ENCODE results near the gene CLTB.
A peak's percentile ranks its signal among the peaks of the same experiment; 100 is the strongest.

The CLTB gene

DNA sequence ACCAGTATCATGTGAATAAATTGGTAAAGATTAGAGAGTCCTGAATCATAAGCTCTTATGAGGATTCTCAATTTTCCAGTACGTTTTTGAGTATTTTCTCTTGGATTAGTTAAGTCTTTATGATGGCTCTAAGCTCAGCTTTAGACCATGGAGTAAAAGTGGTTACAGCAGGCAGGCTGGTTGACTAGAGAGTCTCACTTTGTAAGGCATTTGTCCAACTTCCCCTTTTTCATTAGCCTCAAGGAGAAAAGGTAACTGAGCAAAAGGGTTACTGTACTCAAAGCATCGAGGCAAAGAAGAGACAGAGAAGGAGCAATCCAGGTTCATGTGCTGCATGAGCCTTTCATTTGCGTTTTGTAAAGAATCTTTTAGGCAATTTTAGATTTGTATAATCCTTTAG is 36.5 kb downstream of the CLTB start:
- no peak for DNase-seq

DNA sequence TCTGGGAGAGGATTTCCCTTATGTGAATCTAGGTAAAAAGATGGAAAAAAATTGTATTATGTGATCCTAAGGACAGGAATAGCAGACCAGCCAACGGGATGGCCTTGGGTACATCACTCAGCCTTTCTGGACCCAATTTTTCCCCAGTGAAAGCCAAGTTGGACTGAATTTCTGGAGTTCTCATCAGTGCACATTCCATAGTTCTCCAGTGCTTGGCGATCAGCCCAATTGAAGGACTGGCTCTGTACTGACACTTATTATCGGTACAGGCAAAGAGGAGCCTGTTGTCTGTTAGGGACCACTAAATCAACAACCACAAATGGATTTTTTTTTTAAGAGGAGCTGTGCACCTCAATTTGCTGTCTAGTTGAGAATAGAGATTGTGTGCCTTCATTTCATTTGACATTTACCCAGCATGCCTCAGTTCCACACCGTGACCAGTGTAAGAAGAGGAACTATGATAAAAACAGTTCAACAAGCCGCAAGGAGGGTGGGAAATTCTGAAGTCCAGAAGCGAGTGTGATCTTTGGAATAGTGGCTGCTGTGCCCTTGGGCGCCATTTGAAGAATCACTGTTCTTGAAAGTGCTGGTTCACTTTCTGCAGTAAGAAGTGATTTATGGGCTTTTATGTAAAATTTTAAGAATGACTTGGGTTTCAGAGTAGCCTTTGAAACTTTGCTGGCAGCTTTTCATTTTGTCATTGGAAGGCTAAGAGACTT is 43.1 kb downstream of the CLTB start:
- DNase-seq: no peak

DNA sequence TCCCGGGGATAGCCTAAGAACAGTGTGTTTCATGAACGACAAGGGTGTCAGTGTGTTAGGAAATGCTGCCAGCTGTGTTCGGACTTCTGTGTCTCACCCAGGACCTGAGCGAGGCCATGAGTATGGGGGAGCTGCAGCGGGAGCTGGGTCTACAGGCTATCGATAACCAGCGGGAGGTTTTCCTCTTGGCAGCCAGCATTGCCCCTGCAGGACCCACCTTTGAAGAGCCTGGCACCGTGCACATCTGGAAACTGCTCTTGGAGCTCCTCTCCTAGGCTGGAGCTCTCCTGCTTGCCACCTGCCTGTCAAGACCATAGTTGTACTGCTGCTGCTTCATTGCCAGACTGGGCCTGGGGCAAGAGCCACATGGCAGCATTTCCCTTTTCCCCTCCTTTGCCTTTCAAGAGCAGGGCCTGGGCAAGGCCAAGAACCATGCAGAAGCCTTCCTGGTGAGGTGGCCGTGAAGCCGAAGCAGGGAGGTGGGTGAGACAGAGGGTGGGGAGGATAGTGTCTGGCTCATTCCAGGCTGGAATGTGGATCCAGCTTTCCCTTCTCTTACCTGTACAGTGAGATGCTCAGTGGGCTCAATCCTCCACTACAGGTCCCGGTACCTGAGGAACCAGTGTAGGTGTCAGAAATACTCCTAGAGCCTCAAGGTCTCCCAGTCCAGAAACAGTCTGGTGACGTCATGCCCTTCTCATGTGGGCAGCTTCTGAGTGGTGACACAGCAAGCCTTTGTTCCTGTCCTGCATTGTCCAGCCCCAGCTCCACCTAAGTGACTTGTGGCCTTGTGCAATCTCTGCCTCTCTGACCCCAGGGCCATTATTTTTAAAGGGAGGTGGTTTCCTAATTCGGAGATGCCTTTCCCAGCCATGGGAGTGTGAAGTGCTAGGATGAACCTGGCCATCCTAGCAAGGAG is 44.5 kb downstream of the CLTB start:
- DNase-seq: no peak

DNA sequence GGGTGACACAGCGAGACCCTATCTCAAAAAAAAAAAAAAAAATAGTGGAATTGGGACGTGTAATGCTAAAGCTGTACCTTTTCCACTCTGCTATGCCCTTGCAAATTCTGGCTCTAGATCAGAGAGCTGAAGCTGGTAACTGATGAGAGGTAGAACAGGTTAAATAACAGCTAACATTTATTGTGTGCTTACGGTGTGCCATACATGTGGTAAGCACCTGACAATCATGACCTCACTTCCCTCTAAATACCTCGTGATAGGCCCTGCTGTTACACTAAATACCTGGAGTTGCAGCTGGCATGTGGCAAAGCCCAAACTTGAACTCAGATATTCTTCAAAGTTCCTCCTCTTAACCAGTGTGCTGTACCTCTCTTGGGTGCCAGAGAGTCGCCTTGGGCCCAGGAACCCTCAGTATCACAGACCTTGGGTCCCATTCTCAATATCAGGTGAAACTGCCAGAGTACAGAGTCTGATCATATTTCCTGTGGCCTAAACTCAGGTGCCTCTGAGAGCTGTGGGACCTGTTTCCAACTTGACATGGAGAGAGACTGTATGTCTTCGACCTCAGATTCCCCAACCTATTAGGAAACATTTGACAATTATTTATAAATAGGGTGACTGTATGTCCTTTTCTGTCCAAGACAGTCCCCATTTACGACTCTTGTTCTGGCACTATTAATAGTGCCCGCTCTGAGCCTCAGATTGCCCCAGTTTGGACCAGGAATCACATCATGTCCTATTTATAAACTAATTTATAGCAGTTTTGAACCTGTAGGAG is 46.2 kb downstream of the CLTB start:
- DNase-seq: no peak

DNA sequence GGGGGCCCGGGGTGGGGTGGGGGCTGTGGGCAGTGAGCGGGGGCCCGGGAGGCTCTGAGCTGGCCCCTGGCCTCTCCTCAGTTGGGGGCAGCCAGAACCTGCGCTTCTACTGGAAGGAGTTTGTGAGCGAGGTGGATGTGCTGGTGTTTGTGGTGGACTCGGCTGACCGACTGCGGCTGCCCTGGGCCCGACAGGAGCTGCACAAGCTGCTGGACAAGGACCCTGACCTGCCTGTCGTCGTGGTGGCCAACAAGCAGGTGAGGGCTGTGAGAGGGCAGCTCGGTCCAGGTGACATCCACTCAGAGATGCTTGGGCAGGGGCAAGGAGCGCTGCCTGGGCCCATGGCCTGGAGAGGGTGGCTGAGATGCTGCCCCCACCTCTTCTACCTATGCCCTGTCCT is 47.6 kb downstream of the CLTB start:
- DNase-seq: no peak

DNA sequence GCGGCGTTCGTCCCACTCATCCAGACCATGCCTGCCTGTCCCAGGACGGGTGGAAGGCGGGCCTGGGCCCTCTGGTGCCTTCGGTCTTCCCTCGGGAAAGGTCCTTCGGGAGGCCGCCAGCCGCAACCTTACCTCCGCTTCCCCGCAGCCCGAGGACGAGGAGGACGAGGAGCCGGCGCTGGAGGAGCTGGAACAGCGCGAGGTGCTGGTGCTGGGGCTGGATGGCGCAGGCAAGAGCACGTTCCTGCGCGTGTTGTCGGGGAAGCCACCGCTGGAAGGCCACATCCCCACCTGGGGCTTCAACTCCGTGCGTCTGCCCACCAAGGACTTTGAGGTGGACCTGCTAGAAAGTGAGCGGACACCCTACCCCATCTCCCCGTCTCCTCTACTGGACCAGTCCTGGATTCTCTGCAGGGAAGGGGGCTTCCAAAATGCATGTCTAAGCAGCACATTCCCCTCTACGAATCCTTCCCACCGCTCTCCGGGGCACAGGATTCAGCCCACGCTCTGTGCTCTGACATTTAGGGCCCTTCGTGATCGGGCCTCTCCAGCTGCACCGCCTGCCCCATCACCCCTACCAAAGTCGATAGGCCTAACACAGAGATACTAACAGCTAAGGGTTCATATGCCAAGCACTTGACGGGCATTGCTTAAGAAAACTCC is 50.0 kb downstream of the CLTB start:
- DNase-seq: no peak

DNA sequence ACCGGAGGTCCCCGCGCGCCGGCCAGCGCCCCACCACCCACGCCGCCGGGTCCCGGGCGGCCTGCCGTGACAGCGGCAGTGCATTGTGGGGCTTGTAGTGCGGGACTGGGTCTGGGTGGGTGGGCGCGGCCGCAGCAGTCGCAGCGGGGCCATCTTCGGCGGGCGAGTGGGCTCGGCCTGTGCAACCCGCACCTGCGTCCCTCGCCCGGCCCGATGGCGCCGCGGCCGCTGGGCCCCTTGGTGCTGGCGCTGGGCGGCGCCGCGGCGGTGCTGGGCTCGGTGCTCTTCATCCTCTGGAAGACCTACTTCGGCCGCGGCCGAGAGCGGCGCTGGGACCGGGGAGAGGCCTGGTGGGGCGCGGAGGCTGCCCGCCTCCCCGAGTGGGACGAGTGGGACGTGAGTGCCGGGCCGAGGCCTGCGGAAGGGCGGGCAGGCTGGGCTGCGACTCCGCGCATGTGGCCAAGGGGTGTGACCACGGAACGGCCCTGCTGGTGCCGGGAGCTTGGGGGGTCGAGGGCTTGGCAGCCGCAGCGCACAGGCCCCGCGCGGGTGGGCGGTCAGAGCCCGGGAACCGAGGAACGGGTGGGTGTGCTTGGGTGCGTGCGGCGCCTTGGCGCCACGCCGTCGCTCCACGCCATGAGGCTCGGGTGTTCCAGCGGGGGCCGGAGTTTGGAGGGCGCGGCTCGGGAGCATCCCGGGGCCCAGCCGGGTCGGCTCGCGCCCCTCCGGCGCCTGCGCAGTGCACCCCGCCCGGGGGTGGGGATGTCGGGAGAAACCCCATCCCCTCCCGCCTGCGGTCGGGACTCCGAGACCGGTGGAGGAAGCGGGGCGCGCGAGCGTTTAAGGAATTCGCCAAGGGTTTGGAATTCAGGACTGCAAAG is 50.7 kb downstream of the CLTB start, which contains the start of gene ARL10:
Gene ARL10 (plus strand): TSS at position 137 of the 881 bp plus-strand sequence. CDS start 77 bp downstream, at position 214.
- no peak for DNase-seq

DNA sequence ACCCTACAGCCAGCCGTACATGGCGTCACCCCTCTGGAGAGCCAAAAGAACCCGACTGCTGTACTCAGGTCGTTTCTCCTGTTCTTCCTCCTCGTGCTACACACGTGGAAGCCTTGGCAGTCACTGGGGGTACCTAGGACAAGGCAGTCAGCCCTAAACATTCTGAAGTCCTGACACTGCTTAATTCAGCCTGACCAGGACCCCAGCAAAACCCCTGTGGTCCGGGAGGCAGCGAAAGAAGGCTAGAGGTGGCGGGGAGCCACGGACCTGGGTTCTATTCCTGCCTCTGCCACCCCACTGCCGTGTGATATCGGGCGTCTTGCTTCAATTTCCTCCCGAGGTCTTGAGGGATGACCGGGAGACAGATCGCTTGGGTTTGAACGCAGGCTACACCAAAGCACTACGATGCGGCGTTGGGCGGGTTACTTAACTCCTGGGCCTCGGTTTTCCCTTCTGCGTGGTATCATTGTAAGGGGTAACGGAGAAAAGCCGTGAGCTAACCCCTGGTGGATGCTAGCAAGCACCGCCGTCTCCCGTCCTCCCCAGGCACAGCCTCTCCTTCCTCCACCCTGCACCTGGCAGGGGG is 51.5 kb downstream of the CLTB start:
- DNase-seq: no peak

DNA sequence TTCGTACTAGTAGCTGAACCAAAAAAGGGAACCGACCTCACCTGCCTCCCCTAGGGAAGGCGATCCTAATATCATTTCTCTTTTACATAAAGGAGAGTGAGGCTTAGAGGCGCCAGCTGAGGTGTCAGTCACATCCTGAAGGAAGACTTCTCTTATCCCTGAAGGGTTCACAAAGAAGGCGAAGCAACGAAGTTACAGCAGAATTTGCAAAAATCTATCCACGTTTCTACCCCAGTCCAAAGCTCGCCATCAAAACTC is 54.2 kb downstream of the CLTB start:
- no peak for DNase-seq

DNA sequence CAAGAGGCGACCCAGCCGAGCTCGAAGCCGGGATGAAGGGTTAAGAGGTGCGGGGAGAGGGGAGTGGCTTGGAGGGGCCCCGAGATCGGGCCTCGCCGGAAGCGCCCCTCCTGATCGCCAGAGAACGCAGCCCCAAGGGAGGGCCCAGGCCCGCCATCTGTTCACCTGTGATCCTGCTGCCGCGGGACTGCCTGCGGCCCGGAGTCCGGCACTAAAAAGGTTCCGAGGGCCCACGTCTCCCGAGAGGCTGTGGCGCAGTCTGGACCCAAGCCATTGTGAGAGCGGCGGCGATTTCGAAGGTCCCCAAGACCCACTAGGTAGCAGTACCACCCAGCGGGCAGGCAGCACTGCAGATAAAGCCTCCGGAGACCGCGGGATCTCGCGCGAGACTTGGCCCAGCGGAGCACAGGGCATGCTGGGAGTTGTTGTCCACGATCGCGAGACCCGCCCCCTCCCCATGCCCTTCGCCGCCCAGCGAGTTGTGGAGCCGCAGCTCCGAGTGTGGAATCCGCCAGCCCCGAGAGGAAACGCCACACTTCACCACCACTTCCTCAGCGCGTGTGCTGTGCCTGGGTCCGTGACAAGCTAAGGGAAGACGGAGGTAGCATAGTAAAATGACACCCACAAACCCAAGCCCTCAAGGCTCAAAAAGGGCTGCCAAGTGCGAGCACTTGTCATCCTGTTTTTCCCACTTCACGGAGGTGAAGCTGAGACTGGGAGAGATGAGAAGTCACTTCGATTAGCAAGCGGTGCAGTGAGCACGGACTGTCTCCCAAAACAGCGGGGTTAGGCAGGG is 54.7 kb downstream of the CLTB start, which contains the start of gene KIAA1191:
Gene KIAA1191 (minus strand): TSS at position 328 of the 796 bp plus-strand sequence. CDS start 2,256 bp downstream, outside the sequence.
- peak; percentile 54 for DNase-seq

DNA sequence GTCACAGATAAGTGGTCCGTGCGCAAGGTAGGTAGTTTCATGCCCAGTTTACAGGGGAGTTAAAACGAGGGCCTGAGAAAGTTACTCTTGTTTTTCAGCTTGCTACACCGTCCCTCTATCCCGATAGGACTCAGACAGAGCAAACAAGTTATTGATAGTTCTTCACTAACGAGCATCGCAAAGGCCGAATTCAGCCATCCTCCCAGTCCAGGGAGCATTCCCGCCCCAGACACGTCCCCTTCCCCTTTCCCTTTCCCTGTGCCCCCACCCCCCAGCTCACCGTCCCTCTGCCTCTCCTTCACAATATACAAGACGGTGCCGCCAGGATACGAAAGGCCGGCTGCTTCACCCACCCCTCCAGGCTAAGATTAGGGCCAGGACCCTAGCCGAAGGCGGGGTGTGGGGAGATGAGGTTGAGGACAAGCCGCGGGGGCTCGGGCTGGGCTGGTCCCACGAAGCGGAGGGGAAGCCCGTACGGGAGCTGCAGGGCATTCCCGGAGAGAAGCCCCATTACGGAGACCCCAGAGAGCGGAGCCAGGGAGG is 55.4 kb downstream of the CLTB start:
- DNase-seq: no peak

DNA sequence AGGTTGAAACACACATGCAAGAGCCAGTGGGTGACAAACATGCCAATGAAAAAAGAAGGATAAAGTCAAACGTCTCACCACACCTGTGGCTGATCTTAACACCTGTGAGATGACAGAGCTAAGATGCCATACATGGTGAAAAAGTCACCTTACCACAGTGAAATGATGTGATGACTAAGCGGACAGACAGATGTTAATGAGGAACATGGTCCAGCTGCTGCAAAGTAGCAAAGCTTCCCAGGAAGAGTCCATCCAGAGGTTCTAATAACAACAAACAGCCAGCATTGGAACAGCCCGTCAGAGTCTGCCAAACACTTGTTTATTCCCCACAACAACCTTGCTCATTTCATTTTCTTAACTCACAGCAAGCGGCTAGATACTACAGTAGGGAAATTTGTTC is 56.7 kb downstream of the CLTB start:
- DNase-seq: no peak

DNA sequence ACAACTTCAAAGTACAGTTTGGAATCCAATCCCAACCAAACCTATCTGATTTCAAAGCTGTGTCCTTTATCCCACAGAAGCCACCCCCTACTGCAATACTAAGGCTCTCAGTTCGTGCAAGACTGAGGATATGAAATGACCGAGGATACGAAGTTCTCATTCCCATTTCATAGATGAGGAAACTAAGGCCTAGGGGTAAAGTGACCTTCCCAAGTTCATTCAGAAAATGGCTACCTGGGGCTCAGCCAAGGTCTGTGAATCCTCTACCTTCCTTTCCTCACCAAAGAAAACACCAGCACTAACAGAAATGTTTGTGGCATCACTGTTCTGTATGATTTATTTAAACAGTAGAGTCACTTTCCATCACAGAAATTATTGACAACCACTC is 60.2 kb downstream of the CLTB start:
- DNase-seq: no peak

DNA sequence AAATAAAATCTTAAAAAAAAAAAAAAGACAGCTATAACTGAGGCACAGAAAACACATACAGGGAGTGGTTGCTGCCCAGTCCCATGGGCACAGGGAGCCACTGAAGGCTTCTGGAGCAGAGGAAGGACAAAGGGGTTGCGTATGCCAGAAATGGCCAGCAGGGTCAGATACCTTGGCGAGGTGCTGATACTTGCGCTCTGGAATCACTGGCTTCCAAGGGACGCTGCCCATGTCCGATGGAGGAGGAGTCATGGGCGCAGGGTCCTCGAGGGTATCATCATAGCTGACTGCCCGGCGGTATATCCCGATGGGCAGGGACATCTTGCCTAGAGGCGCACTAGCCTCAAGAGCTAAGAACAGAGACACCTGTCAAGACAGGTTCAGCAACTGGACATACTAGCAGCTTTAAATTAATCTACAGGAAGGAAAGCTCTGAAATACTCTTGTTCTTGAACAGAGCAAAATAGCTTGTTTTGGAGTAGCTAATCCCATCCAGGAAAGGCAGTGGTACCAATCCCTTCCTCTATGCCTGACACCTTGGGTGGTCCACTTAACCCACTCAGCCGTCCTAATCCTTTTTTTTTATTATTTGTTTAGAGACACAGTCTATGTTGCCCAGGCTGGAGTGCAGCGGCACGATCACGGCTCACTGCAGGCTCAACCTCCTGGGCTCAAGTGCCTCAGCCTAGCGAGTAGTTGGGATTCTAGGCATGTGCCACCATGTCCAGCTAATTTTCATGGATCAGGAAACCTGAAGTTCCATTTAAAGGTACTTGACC is 60.8 kb downstream of the CLTB start:
- no peak for DNase-seq

DNA sequence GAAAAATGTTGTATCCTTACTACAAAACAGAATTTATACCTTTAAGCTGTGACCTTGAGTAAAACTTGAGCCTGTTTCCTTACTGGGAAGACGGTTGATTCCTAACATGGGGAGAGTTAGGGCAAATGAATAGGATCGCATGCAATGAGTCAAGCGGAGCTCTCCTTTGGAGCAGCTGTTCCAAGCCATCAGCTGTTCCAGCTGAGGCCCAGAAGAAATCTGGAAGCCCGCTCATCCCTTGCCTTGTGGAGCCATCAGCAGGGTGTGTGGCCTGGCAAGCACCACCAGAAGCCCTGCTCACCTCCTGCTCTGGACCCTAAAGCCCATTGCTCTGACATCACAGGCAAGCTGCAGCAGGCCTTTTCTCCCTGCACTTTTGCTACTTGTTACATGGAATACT is 62.8 kb downstream of the CLTB start:
- no peak for DNase-seq

DNA sequence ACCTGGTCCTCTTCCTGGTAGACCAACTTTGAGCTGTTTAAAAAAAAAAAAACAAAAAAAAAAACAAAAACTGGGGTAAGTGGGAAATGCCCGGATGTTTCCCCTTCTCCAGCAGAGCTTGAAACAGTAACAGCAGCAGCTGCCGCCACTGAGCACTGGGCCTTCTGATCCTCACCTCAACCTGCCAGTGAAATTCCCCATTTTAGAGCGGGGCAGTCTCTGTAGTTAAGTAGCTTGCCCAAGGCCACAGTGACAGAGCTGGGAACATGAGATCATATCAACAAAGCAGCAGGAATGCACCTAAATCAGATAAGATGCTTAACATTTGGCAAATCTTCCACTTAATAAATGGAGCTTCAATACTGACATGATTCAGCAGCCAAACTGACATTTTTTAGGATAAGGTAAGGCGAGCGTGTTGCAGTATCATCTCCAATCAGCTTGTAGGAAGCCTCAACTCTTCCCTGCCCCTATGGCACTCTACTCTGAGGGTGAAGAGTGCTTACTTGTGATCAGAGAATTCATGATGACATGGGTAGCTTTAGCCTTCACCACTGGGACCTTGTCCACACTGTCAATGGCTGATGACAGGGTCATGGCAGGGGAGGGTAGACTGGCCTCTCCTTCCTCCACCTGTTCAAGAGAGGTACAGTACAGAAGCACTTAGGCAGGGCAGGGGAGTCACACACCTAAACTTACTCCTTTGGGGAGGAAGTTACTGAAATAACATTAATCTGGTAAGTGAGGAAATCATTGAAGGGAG is 64.0 kb downstream of the CLTB start:
- DNase-seq: no peak

DNA sequence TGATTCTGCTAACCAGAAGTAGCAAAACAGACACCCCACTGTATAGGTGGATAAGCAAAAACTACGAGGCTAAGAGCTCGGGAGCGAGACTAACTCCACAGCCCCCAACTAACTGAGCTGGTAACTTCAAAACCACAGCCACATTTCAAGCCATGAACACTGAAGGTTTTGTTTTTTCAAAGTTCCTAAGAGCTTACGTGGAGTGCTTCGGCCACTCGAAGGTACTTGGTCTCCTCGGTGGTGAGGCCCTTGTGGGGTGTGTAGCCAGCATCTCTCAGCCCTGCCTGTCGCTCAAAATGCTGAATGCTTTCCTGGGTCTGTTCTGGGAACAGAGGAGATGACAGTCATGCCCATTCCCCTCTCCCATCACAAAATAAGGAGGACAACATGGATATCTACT is 65.9 kb downstream of the CLTB start:
- no peak for DNase-seq

DNA sequence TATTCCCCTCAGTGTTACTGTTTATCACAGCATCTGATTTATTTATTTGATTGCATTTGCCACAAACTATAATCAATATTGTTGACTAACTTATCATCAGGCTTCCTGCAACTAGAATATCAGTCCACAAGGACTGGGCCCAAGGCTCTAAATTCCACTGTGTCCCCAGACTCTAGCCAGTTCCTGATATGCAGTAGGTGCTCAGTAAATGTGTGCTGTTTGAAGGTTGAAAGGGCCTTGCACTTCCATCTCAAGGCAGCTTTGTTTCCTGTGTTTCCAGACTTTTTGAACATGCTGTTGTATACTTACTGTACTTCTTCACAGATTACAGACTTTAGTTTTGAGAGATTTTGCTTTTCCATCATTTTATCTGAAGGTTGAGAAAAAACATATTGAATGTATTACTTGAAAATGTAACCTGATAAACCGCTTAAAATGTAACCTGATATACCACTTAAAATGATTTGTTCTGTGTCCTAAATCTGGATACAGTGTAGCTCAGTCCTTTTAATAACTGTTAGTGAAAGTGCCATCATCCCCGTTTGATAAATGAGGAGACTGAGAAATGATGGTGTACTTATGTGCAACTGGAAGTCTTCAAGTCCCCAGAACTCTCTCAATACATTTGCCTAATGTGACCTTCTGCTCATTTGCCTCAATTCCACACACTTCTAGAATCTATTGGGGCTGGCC is 73.4 kb downstream of the CLTB start:
- no peak for DNase-seq

Data from NCI-H2107 (cell line).